Measurements from ENCODE around the gene RPS6KB2. TPM values are rescaled to one million over a fixed set of nuclear protein-coding genes. Genes with fewer than 3 reads are reported as not detected.
A peak's percentile ranks its signal among the peaks of the same experiment; 100 is the strongest.

The RPS6KB2 gene
- total RNA-seq, 1 experiment from 2014 or later: 54.1 TPM

DNA sequence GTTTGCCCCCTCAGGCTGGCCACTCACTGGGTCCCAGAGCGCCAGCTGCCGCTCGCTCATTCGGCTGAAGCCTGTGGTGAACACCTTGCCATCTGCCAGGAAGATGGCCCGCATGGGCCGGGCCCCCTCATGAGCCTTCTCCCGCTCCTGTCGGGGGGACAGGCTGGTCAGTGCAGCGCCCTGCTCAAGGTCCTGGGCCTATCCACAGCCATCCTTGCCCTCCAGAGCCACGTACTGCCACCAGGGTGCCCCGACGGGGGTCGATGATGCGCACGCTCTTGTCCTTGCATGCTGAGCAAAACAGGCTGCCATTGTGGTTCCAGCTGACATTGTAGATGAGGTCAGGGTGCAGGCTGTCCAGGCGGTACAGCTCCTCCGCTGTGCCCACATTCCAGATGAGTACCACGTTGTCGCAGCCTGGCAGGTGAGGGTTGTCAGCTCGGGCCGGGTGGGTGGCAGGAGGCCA is 12.8 kb downstream of the RPS6KB2 start (continued):
- no peak for TF ChIP-seq EGR1 (IDR thresholded peaks at IDR 0.05; ENCODE audit: low read depth)
- TF ChIP-seq, protein P1, sequence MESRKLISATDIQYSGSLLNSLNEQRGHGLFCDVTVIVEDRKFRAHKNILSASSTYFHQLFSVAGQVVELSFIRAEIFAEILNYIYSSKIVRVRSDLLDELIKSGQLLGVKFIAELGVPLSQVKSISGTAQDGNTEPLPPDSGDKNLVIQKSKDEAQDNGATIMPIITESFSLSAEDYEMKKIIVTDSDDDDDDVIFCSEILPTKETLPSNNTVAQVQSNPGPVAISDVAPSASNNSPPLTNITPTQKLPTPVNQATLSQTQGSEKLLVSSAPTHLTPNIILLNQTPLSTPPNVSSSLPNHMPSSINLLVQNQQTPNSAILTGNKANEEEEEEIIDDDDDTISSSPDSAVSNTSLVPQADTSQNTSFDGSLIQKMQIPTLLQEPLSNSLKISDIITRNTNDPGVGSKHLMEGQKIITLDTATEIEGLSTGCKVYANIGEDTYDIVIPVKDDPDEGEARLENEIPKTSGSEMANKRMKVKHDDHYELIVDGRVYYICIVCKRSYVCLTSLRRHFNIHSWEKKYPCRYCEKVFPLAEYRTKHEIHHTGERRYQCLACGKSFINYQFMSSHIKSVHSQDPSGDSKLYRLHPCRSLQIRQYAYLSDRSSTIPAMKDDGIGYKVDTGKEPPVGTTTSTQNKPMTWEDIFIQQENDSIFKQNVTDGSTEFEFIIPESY (IDR thresholded peaks at IDR 0.05; ENCODE audit: extremely low read depth, insufficient replicate concordance, low read length): no peak

DNA sequence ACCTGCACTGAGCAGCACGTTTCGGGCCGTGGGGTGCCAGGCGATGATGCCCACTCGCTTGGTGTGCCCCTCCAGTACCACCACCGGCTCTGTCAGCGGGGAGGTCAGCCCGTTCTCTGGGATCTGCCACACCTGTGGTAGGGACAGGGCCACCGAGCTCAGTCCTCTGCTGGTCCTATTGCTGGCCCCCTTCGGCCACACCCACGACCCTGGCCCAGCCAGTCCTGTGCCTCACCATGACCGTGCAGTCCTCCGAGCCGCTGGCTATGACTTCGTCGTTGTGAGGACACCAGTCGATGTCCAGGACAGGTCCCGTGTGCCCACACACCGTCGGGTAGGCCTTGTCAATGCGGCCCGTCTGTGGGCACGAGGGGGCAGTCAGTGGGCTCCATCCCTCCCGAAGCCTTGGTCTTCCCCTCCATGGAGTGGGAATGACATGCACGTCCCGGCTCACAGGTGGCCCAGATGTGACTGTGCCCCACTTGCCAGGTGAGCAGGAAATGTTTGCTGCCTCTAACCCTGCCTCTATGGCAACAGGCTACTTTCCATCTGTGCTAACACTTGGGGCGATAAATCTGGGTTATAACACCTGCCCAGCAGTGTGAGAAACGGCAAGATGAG is 13.5 kb downstream of the RPS6KB2 start:
- no peak for ATAC-seq
- DNase-seq (ENCODE audit: low read depth, low spot score): no peak
- Histone ChIP-seq H3K4me2 (ENCODE audit: low read length) (peak overlapping the region; percentile 94), H3K9ac (ENCODE audit: low read length) (no peak overlapping the region), H3K9me3 (ENCODE audit: control insufficient read depth in 1 of 2, insufficient read depth in 1 of 2, low read depth in 1 of 2, low read length in 2 of 2) (no peaks in the 10 kb centered on the region), H3K36me3 (ENCODE audit: control insufficient read depth in 1 of 2, insufficient read depth in 2 of 2, low read length in 2 of 2) (peaks cover 0 to 2% of the 10 kb centered on the region in 2 experiments; a peak in 1 of 4 replicates), H3K27me3 (ENCODE audit: insufficient read depth, low read length) (no peaks in the 10 kb centered on the region), H2AFZ (ENCODE audit: low read depth, low read length, poor library complexity, severe bottlenecking) (no peak overlapping the region), H4K20me1 (ENCODE audit: insufficient read depth) (no peaks in the 10 kb centered on the region), H3K27ac (ENCODE audit: low read depth, low read length) (no peak overlapping the region), H3K4me3 (replicated peaks in 1 of 2; ENCODE audit: low read depth in 1 of 2, low read length in 2 of 2) (peak overlapping the region; percentile 82 to 90; a peak in 3 of 4 replicates), H3K4me1 (ENCODE audit: control insufficient read depth in 1 of 2, insufficient read depth in 2 of 2, low read length in 2 of 2) (peaks cover 6 to 28% of the 10 kb centered on the region in 2 experiments; a peak in 3 of 4 replicates), H3K79me2 (ENCODE audit: insufficient read depth, low read length) (peaks cover 7% of the 10 kb centered on the region; the same call in 1 of the 2 replicates), H3K9me2 (ENCODE audit: insufficient read depth) (no peaks in the 10 kb centered on the region)
- TSS peak; percentile 59 for BruUV-seq (replicated peaks)
- TF ChIP-seq, protein P2, sequence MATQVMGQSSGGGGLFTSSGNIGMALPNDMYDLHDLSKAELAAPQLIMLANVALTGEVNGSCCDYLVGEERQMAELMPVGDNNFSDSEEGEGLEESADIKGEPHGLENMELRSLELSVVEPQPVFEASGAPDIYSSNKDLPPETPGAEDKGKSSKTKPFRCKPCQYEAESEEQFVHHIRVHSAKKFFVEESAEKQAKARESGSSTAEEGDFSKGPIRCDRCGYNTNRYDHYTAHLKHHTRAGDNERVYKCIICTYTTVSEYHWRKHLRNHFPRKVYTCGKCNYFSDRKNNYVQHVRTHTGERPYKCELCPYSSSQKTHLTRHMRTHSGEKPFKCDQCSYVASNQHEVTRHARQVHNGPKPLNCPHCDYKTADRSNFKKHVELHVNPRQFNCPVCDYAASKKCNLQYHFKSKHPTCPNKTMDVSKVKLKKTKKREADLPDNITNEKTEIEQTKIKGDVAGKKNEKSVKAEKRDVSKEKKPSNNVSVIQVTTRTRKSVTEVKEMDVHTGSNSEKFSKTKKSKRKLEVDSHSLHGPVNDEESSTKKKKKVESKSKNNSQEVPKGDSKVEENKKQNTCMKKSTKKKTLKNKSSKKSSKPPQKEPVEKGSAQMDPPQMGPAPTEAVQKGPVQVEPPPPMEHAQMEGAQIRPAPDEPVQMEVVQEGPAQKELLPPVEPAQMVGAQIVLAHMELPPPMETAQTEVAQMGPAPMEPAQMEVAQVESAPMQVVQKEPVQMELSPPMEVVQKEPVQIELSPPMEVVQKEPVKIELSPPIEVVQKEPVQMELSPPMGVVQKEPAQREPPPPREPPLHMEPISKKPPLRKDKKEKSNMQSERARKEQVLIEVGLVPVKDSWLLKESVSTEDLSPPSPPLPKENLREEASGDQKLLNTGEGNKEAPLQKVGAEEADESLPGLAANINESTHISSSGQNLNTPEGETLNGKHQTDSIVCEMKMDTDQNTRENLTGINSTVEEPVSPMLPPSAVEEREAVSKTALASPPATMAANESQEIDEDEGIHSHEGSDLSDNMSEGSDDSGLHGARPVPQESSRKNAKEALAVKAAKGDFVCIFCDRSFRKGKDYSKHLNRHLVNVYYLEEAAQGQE (IDR thresholded peaks at IDR 0.05; ENCODE audit: low read depth): no peak
- TF ChIP-seq ZFX (IDR thresholded peaks at IDR 0.05) (no peak), RAD21 (IDR thresholded peaks at IDR 0.05; ENCODE audit: low read depth) (no peak), YY1 (IDR thresholded peaks at IDR 0.05; ENCODE audit: extremely low read depth, insufficient replicate concordance, low read depth, low read length) (no peak), POLR2AphosphoS5 (IDR thresholded peaks at IDR 0.05; ENCODE audit: low read depth, low read length) (no peak), CEBPB (IDR thresholded peaks at IDR 0.05; ENCODE audit: low read depth) (no peak), SP1 (IDR thresholded peaks at IDR 0.05; ENCODE audit: low read depth) (no peak), CBX3 (IDR thresholded peaks at IDR 0.05; ENCODE audit: low read depth) (no peak), ZNF274 (IDR thresholded peaks at IDR 0.05; ENCODE audit: low read depth, low read length) (no peak)
- TF ChIP-seq, protein P3, sequence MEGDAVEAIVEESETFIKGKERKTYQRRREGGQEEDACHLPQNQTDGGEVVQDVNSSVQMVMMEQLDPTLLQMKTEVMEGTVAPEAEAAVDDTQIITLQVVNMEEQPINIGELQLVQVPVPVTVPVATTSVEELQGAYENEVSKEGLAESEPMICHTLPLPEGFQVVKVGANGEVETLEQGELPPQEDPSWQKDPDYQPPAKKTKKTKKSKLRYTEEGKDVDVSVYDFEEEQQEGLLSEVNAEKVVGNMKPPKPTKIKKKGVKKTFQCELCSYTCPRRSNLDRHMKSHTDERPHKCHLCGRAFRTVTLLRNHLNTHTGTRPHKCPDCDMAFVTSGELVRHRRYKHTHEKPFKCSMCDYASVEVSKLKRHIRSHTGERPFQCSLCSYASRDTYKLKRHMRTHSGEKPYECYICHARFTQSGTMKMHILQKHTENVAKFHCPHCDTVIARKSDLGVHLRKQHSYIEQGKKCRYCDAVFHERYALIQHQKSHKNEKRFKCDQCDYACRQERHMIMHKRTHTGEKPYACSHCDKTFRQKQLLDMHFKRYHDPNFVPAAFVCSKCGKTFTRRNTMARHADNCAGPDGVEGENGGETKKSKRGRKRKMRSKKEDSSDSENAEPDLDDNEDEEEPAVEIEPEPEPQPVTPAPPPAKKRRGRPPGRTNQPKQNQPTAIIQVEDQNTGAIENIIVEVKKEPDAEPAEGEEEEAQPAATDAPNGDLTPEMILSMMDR (IDR thresholded peaks at IDR 0.05 in 2 of 3, conservative IDR thresholded peaks at IDR 0.05 in 1 of 3; ENCODE audit: borderline replicate concordance in 1 of 3, insufficient read depth in 1 of 3, low read depth in 2 of 3, low read length in 2 of 3): no peak
- TF ChIP-seq, protein P4, sequence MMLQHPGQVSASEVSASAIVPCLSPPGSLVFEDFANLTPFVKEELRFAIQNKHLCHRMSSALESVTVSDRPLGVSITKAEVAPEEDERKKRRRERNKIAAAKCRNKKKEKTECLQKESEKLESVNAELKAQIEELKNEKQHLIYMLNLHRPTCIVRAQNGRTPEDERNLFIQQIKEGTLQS (IDR thresholded peaks at IDR 0.05): no peak
- intact Hi-C loops (cut with micrococcal nuclease): no loop called here
- ChIA-PET RAD21 (ENCODE audit: low non-redundant PET in 1 of 2, low total read pairs in 2 of 2, uncharacterized antibody in 2 of 2, unreplicated experiment in 2 of 2) (no interaction called here), POLR2A (no interaction called here), CTCF (no interaction called here)
